NK-92 (cell line): ENCODE measurements around the gene AP2M1.

Source experiments
- DNase-seq: peaks from one replicate; lab custom pipeline; 2025; ENCODE audit not compliant: unreplicated experiment; lab: John Stamatoyannopoulos, UW

Gene AP2M1

GRCh38 chr3:184178521-184179138 lies 4.0 kb downstream of the AP2M1 start:
- DNase-seq, result no peak

- DNase-seq, result no peak
Observed at GRCh38 chr3:184180165-184180564, 5.5 kb downstream of the AP2M1 start.

GRCh38 chr3:184181596-184181995 lies 6.9 kb downstream of the AP2M1 start:
- DNase-seq, result no peak

- no peak for DNase-seq
Observed at GRCh38 chr3:184183679-184184078, 9.0 kb downstream of the AP2M1 start.

- no peak for DNase-seq
Observed at GRCh38 chr3:184184546-184185230, 10.0 kb downstream of the AP2M1 start.

GRCh38 chr3:184185461-184186183 lies 11.0 kb downstream of the AP2M1 start:
- peak; percentile 91 for DNase-seq

GRCh38 chr3:184186184-184186901 lies 11.7 kb downstream of the AP2M1 start, which contains the start of gene ABCF3:
TSS of gene ABCF3 (plus strand) at chr3:184186199. CDS start at chr3:184186208, 9 bp downstream.
- DNase-seq, result no peak

GRCh38 chr3:184186902-184187207 lies 12.2 kb downstream of the AP2M1 start:
- DNase-seq, result no peak

- no peak for DNase-seq
Observed at GRCh38 chr3:184188080-184188479, 13.4 kb downstream of the AP2M1 start.

GRCh38 chr3:184189421-184189820 lies 14.8 kb downstream of the AP2M1 start:
- DNase-seq, result no peak

- DNase-seq, result no peak
Observed at GRCh38 chr3:184192889-184193288, 18.2 kb downstream of the AP2M1 start.

GRCh38 chr3:184193991-184194539 lies 19.4 kb downstream of the AP2M1 start:
- DNase-seq, result no peak

GRCh38 chr3:184196536-184196935 lies 21.9 kb downstream of the AP2M1 start:
- DNase-seq, result no peak

- no peak for DNase-seq
Observed at GRCh38 chr3:184198509-184198908, 23.9 kb downstream of the AP2M1 start.

GRCh38 chr3:184200825-184201224 lies 26.2 kb downstream of the AP2M1 start:
- DNase-seq, result no peak

- no peak for DNase-seq
Observed at GRCh38 chr3:184203526-184203925, 28.9 kb downstream of the AP2M1 start.

- DNase-seq, result no peak
Observed at GRCh38 chr3:184209146-184209923, 34.7 kb downstream of the AP2M1 start.

GRCh38 chr3:184211297-184211696 lies 36.6 kb downstream of the AP2M1 start:
- DNase-seq, result no peak

GRCh38 chr3:184211718-184212117 lies 37.1 kb downstream of the AP2M1 start:
- no peak for DNase-seq

- no peak for DNase-seq
Observed at GRCh38 chr3:184218814-184219213, 44.2 kb downstream of the AP2M1 start.

GRCh38 chr3:184222521-184222920 lies 47.9 kb downstream of the AP2M1 start:
- no peak for DNase-seq
